Measurements from ENCODE around the gene TMEM94.
A peak's percentile ranks its signal among the peaks of the same experiment; 100 is the strongest.
"Not testable (repeated sequence)": the region's sequence is repeated elsewhere in the genome, so short reads cannot be mapped to it uniquely, and the experiment has no call there.

TMEM94 gene

DNA sequence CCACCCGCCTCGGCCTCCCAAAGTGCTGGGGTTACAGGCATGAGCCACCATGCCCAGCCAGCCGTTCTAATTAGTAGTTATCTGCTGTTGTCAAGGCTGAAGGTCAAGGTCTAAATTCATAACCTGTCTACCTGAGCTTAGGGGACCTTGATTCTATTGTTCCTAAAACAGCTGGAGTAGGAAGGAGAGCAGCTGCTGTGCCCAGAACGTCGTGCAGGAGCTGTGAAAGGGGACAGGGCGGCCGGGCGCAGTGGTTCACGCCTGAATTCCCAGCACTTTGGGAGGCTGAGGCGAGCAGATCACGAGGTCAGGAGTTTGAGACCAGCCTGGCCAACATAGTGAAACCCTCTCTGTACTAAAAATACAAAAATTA, 21.0 kb downstream of the TMEM94 start:
- DNase-seq, result not testable (repeated sequence)

GRCh38 chr17:75478508-75478907, 22.1 kb downstream of the TMEM94 start:
- DNase-seq, result no peak

DNA sequence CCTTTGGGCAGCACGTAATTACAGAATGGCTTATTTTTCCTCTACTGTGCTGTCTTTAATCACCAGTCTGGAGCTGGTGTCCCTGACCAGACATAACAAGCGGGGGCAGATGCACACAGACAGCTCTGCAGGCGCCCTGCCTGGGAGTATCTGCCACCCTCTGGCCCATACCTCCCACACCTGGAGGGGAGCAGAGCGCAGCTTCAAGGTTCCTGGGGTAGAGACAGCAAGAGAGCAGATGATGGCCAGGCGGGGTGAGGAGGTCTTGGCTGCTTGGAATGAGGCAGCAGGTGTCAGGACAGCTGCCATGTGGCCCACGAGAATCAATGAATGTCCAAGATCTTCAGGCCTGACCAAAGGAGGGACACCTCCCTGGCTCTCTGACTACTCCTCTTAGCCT, 23.8 kb downstream of the TMEM94 start:
- no peak for DNase-seq

DNA sequence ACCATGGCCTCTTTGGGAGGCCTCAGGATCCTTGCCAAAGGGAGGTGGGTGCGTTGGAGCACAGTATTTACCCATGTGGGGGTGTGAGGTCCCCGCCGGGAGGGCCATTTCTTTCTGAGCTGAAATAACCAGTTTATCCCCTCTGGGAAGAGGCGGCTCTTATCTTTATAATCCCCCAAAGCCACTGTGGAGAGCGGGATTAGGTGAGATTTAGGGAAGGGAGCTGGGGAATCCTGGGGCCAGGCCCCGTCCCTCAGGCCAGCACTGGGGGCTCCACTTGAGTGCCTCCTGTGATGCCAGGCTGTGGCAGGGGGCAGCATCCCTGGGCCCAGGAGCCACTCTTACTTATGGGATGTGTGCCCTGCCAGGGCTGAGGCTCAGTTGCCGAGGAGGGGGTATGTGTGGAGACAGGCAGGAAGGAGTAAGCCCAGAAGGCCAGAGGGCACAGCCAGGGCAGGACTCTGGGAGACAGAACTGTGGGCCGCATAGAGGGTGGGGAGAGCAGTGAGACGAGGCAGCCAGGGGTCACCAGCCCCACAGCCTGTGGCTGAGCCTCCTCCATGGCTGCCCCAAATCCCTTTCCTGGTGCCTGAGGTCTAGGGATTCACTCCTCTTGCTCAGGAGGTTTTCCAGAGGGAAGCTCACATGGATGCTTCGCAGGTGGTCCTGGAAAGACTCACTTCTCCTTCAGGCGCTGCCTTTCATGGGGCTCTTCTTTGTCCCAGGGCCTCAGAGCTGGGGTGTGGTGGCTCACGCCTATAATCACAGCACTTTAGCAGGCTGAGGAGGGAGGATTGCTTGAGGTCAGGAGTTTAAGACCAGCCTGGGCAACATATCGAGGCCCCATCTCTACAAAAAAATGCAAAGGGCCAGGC, 25.0 kb downstream of the TMEM94 start:
- no peak for DNase-seq

DNA sequence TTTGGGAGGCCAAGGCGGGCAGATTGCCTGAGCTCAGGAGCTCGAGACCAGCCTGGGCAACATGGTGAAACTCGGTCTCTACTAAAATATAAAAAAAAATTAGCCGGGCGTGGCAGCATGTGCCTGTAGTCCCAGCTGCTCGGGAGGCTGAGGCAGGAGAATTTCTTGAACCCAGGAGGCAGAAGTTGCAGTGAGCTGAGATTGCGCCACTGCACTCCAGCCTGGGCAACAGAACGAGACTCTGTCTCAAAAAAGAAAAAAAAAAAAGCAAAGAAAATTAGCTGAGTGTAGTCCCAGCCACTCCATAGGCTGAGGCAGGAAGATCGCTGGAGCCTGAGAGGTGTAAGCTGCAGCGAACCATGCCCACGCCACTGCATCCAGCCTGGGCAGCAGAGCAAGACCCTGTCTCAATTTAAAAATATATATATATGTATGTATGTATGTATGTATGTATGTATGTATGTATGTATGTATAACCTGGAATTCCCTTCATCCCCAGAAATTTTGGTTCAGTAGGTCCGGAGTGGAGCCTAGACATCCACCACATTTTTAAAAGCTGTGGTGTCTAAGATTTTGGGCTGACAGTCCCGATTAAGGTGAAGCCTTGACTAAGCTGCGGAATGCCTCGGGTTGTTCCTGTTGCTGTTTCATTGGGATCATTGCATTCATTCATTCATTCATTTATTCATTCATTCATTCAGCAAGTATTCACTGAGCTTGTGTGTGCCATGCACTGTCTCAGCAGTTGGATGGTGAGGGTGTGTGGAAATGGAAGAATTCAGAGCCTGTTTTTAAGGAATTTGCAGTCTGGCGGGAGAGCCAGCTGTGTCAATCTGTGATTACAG, 25.9 kb downstream of the TMEM94 start:
- DNase-seq, result no peak

DNA sequence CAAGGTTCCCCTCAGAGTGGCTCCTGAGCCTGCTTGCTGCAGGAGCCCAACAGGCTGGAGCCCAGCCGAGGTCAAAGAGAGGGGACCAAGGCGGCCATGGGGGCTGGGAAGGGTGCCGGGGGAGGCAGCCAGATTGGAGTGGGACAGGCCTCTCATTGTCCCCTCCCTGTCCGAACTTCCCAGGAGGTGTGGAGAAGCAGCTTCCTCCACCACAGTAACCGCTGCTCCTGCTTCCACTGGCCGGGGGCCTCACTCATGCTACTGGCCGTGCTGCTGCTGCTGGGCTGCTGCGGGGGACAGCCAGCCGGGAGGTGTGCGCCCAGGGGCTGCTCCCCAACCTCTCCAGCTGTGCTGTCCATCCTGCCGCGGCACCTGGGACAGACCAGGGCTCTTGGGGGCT, 29.3 kb downstream of the TMEM94 start:
- DNase-seq, result no peak

DNA sequence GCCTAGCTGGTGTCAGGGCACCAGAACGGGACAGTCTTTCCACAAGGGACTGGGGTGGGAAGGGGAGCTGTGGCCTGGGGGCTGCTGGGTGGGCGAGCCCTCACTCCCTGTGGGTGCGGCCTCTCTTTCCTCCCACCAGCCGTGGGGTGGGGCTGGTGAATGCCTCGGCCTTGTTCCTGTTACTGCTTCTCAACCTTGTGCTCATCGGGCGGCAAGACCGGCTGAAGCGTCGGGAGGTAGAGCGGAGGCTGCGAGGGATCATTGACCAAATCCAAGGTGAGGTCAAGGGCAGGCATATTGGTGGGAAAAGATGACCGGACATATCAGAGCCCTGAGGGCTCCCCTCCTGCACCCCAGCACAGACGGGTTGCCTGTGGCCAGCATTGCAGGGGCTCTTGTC, 29.7 kb downstream of the TMEM94 start:
- DNase-seq, result no peak

- no peak for DNase-seq
These were observed 30.5 kb downstream of the TMEM94 start for GRCh38 chr17:75486951-75487350.

DNA sequence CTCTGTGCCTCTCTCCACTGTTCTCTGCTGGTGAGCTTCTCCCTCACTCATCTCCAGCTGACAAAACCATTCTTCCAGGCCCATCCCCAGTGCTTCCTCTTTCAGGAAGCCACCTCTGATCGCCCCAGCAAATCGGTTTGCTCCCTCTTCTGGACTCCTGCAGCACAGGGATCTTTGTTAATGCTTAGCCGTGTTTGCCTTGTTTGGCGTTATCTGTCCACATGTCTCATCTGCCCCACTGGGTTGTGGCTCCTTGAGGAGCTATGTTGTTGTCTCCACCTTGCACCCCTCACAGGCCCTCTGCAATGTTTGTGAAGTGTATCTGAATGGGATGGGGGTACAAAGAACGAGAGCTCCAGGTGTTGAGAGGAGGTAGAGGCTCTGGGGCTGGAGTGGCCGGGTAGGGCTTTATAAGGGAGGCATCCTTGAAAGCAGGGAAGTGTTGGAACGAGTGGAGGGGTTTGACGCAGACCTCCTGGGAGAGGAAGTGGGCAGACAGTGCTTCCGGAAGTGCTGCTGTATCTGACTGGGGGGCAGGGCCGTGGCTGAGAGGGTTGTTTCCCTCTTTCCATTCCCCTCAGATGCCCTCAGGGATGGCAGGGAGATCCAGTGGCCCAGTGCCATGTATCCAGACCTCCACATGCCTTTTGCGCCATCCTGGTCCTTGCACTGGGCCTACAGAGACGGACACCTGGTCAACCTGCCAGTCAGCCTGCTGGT, 31.1 kb downstream of the TMEM94 start:
- DNase-seq, result peak; percentile 55

GRCh38 chr17:75488693-75489510, 32.5 kb downstream of the TMEM94 start:
- no peak for DNase-seq

- DNase-seq, result no peak
These were observed 33.1 kb downstream of the TMEM94 start for GRCh38 chr17:75489511-75489955.

DNA sequence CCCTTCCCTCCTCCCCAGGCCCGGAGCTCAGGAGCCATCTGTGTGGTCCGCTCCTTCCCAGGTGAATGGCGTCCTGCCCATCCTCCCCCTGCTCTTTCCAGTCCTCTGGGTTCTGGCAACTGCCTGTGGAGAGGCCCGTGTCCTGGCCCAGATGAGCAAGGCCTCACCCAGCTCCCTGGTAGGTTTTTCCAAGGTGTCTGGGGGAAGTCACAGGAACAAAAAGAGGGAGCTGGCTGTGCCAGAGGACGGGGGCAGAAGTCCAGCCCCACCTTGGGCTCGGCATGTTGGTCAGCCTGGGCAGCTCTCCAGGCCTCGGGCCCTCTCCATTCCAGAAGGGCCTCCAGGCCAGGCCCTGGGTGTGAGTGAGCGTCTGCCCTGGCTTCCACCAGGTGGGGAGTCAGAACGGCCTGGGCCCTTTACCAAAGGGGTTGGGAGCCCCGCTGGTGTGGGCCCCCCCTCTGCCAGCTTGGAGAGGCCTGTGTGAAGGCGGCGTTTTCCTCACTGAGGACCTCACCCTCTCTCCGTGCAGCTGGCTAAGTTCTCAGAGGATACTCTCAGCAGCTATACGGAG, 33.8 kb downstream of the TMEM94 start:
- no peak for DNase-seq

DNA sequence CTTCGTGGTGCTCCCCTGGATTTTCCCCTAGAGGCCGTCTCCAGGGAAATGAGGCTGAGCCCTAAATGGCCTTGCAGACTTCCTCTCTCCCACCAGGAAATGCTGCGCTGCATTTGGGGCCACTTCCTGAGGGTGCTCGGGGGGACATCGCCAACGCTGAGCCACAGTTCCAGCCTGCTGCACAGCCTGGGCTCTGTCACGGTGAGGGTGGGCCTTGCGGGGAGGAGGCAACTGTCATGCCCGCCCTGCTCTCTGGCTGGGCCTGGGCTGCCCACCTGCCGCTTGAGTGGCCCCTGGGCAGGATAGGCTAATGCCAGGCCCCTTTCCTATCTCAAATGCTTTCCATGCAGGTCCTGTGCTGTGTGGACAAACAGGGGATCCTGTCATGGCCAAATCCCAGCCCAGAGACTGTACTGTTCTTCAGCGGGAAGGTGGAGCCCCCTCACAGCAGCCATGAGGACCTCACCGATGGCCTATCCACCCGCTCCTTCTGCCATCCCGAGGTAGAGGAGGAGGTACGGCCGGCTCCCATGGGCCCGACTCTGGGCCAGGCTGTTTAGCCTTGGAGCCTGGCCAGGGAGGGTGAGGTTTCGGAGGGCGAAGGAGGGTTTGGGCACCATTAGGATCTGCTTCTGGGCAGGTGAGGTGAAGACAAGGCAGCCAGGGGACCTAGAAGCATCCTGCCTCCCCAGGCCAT, 34.7 kb downstream of the TMEM94 start:
- DNase-seq, result no peak

DNA sequence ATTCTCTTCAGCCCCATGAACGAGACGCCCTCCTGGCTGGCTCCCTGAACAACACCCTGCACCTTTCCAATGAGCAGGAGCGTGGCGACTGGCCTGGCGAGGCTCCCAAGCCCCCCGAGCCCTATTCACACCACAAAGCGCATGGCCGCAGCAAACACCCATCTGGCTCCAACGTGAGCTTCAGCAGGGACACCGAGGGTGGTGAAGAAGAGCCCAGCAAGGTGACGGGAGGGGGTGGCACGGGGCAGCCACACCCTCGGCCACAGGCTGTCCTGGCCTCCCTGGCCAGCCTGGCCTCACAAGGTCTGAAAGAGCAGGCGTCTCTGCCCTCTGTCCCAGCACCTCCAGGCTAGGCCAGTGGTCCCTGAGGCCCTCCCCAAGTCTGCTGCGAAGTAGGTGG, 35.2 kb downstream of the TMEM94 start:
- DNase-seq, result no peak

DNA sequence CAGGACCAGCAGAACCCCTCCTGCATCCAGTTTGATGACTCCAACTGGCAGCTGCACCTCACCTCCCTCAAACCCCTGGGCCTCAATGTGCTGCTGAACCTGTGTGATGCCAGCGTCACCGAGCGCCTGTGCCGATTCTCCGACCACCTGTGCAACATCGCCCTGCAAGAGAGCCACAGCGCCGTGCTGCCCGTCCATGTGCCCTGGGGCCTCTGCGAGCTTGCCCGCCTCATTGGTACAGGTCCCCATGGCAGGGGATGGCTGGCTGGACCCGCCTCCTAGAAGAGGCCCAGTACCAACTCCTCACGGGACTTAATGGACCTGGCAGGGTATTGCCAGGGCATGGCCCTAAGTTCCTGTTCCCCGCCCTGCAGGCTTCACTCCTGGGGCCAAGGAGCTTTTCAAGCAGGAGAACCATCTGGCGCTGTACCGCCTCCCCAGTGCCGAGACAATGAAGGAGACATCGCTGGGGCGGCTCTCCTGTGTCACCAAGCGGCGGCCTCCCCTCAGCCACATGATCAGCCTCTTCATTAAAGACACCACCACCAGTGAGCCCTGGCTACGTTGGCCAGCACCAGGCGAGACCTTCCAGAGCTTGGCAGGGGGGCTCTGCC, 36.2 kb downstream of the TMEM94 start:
- DNase-seq, result no peak

DNA sequence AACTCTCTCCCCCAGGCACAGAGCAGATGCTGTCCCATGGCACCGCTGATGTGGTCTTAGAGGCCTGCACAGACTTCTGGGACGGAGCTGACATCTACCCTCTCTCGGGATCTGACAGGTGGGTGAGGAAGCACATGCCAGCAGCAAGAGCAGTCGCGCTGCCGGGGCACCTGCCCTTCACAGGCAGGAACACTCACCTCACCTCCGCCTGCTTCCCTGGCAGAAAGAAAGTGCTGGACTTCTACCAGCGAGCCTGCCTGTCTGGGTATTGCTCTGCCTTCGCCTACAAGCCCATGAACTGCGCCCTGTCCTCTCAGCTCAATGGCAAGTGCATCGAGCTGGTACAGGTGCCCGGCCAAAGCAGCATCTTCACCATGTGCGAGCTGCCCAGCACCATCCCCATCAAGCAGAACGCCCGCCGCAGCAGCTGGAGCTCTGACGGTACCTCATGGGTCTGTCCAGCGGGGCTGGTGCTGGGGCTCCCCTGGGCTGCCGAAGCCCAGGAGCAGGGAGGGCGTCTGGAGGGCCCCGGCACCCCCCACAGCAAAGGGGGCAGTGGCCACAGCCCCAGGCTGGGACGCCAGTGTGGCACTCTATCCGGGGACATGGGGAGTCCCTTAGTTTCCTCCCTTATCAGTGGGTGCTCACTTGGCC, 37.2 kb downstream of the TMEM94 start:
- no peak for DNase-seq

DNA sequence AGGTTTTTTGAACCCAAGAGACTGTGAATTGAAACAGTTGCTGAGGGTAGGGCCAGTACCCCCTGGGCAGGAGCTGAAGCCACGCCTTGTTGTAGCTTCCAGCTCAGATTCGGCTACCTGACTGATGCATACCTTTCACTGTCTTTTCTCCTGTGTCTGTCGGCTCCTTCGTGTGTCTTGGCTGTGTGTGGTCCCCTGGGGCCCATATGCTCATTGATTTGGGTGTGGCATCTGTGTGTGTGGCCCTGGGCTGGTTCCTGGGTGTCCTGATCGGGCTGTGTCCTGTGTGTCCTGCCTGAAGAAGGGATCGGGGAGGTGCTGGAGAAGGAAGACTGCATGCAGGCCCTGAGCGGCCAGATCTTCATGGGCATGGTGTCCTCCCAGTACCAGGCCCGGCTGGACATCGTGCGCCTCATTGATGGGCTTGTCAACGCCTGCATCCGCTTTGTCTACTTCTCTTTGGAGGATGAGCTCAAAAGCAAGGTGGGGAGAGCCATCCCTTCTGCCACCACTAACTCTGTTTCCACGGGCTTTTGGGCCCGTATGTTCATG, 38.0 kb downstream of the TMEM94 start:
- no peak for DNase-seq

- no peak for DNase-seq
These were observed 39.6 kb downstream of the TMEM94 start for GRCh38 chr17:75496005-75496404.

DNA sequence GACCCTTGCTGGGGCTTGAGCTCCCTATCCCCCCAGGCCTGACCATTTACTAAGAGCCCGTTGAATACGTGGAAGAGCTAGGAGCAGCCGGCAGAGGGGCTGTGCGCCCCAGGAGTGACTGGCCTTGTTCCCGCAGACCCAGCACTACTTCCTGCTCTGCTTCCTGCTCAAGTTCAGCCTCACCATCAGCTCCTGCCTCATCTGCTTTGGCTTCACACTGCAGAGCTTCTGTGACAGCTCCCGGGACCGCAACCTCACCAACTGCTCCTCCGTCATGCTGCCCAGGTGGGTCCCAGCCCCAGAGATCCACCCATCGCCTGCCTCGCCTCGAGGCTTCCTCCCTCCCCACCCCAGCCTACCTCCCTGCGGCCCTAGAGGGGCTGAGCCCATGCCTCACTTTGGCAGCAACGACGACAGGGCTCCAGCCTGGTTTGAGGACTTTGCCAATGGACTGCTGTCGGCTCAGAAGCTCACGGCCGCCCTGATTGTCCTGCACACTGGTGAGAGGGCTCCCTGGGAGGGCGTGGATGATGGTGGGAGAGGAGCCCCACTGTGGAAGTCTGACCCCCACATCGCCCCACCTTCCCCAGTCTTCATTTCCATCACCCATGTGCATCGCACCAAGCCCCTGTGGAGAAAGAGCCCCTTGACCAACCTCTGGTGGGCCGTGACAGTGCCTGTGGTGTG, 41.7 kb downstream of the TMEM94 start:
- no peak for DNase-seq

Data from CD4-positive, alpha-beta T cell treated with Interleukin-21 for 1 hour (primary cell).